WTC11 (cell line): ENCODE measurements around the gene SLC17A9.

Experiments
- ATF2 ChIP-seq: sonication (generic); formaldehyde crosslinking; IDR thresholded peaks from 2 replicates; pipeline ENCODE4 v1.8.1; 2022; ENCODE audit warnings: low read depth, missing genetic modification reagents, borderline replicate concordance
- CREB1 ChIP-seq: sonication (generic); formaldehyde crosslinking; IDR thresholded peaks from 2 replicates; pipeline ENCODE4 v1.8.0; 2023; ENCODE audit warnings: mild to moderate bottlenecking, missing genetic modification reagents
- CREM ChIP-seq: sonication (generic); formaldehyde crosslinking; IDR thresholded peaks from 2 replicates; pipeline ENCODE4 v1.8.1; 2022; ENCODE audit warnings: mild to moderate bottlenecking, missing genetic modification reagents, moderate library complexity
- CTCF ChIP-seq: fragments of 200-600 bp; IDR thresholded peaks from 2 replicates; pipeline ENCODE4 v1.8.0; 2022; ENCODE audit warnings: antibody characterized with exemption
- E2F5 ChIP-seq: sonication (generic); formaldehyde crosslinking; IDR thresholded peaks from 2 replicates; pipeline ENCODE4 v1.8.1; 2022; ENCODE audit warnings: mild to moderate bottlenecking, moderate library complexity, missing genetic modification reagents
- MXD4 ChIP-seq: fragments of 250-450 bp; sonication (Bioruptor Pico); IDR thresholded peaks from 2 replicates; pipeline ENCODE4 v1.8.0; 2021; ENCODE audit warnings: mild to moderate bottlenecking, moderate library complexity, borderline replicate concordance
- NFE2L1 ChIP-seq: sonication (generic); formaldehyde crosslinking; IDR thresholded peaks from 2 replicates; pipeline ENCODE4 v1.8.1; 2023; ENCODE audit warnings: missing genetic modification reagents
- NR2C2 ChIP-seq: sonication (generic); formaldehyde crosslinking; IDR thresholded peaks from 2 replicates; pipeline ENCODE4 v1.8.0; 2022; ENCODE audit warnings: mild to moderate bottlenecking, missing genetic modification reagents
- SMAD3 ChIP-seq: sonication (generic); formaldehyde crosslinking; IDR thresholded peaks from 2 replicates; pipeline ENCODE4 v1.8.0; 2022; ENCODE audit warnings: missing genetic modification reagents, mild to moderate bottlenecking, borderline replicate concordance
- USF1 ChIP-seq: sonication (generic); formaldehyde crosslinking; IDR thresholded peaks from 2 replicates; pipeline ENCODE4 v1.8.0; 2022; ENCODE audit warnings: mild to moderate bottlenecking, missing genetic modification reagents
- ZMAT4 ChIP-seq: fragments of 250-450 bp; sonication (Bioruptor Pico); IDR thresholded peaks from 2 replicates; pipeline ENCODE4 v1.9.0; 2021; ENCODE audit warnings: mild to moderate bottlenecking
- ZNF396 ChIP-seq: fragments of 250-450 bp; sonication (Bioruptor Pico); IDR thresholded peaks from 2 replicates; pipeline ENCODE4 v1.8.0; 2021; ENCODE audit warnings: mild to moderate bottlenecking, moderate library complexity, borderline replicate concordance

DNA sequence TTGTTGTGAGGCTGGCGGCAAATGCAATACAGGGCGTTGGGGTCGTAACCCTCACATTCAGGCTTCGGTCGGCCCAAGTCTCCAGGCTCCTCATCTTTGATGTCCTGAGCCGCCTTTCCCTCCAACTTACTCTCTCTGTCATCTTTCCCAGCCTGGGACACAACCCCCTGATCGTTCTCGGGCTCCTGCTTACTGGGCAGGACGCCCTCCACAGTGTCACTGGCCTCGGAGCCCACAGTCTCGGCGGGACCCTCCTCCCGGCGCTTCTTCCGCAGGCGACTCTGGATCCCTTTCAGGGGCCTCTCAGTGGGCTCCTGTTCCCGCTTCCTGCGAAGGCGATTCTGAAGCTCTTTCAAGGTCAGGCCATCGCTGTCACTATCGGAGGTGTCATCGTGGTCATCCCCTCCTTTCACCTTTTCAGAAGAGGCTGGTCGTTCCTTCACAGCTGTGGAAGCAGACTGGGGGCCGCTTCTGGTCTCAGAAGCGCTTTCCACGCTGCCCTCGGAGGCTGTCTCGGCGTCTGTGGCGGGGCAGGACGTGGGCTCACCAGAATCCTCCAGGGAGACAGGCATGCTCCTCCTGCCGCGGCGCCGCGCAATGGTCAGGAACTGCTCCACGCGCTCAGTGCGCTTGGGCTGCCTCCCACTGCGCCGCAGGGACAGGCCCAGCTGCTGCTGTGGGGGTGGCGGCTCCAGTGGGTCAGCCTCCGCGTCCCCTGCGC is 41.6 kb upstream of the SLC17A9 start:
- TF ChIP-seq CTCF (no peak), ZNF396 (CRISPR knock-in tag) (no peak), E2F5 (CRISPR knock-in tag) (no peak), CREM (CRISPR knock-in tag) (no peak), NR2C2 (CRISPR knock-in tag) (no peak), MXD4 (no peak), ZMAT4 (CRISPR knock-in tag) (no peak), CREB1 (CRISPR knock-in tag) (no peak), ATF2 (no peak), USF1 (no peak), SMAD3 (no peak), NFE2L1 (CRISPR knock-in tag) (no peak)
